SHP77 treated with DMSO at 0.1 percent for 48 hours (cell line): ENCODE data around the gene NECTIN2.

Experiments
- DNase-seq: peaks from one replicate; lab custom pipeline; 2025; lab: John Stamatoyannopoulos, UW

NECTIN2 gene

GRCh38 chr19:44845612-44846454 lies at the start of gene NECTIN2:
NECTIN2 (plus strand) TSS chr19:44846297; CDS start chr19:44846526, 229 bp downstream.
- peak; percentile 90 for DNase-seq

GRCh38 chr19:44796701-44797115 lies 49.4 kb upstream of the NECTIN2 start:
- DNase-seq, result peak; percentile 80

- DNase-seq, result no peak
Observed at GRCh38 chr19:44799627-44800346, 46.3 kb upstream of the NECTIN2 start.

- peak; percentile 38 for DNase-seq
Observed at GRCh38 chr19:44800461-44800860, 45.6 kb upstream of the NECTIN2 start.

GRCh38 chr19:44803442-44804428 lies 42.4 kb upstream of the NECTIN2 start:
- no peak for DNase-seq

- no peak for DNase-seq
Observed at GRCh38 chr19:44806291-44806690, 39.8 kb upstream of the NECTIN2 start.

- peak; percentile 93 for DNase-seq
Observed at GRCh38 chr19:44807162-44807561, 38.9 kb upstream of the NECTIN2 start.

- peak; percentile 31 for DNase-seq
Observed at GRCh38 chr19:44807652-44808462, 38.2 kb upstream of the NECTIN2 start.

GRCh38 chr19:44808463-44809371 lies 37.4 kb upstream of the NECTIN2 start, which contains the start of gene BCAM:
BCAM (plus strand) TSS chr19:44809103; CDS start chr19:44809125, 22 bp downstream.
- DNase-seq, result no peak

- DNase-seq, result no peak
Observed at GRCh38 chr19:44809577-44810233, 36.4 kb upstream of the NECTIN2 start.

- DNase-seq, result no peak
Observed at GRCh38 chr19:44810234-44811121, 35.6 kb upstream of the NECTIN2 start.

GRCh38 chr19:44811122-44811419 lies 35.0 kb upstream of the NECTIN2 start:
- no peak for DNase-seq

GRCh38 chr19:44812142-44812718 lies 33.9 kb upstream of the NECTIN2 start:
- DNase-seq, result no peak

GRCh38 chr19:44813070-44813840 lies 32.8 kb upstream of the NECTIN2 start:
- DNase-seq, result no peak

GRCh38 chr19:44813841-44814470 lies 32.1 kb upstream of the NECTIN2 start:
- no peak for DNase-seq

GRCh38 chr19:44814517-44814916 lies 31.6 kb upstream of the NECTIN2 start:
- DNase-seq, result no peak

- no peak for DNase-seq
Observed at GRCh38 chr19:44816301-44816700, 29.8 kb upstream of the NECTIN2 start.
